ENCODE measurements around the gene ZNRF1.

ZNRF1 gene

DNA sequence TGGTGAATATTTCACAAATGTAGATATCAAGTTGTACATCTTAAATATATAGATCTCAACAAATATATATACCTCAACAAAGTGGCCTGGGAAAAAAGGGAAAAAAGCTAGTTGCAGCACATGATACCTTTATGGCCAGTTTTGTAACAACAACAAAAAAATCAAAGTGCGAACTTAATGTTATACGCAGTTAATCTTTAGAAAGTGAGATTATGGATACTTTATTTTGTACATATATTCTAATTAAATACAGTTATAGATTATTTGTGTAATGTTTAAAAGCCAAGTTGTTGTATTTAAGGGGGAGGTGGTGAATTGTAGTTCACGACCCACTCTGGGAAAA is 149.1 kb downstream of the ZNRF1 start:
- TF ChIP-seq, protein P1, sequence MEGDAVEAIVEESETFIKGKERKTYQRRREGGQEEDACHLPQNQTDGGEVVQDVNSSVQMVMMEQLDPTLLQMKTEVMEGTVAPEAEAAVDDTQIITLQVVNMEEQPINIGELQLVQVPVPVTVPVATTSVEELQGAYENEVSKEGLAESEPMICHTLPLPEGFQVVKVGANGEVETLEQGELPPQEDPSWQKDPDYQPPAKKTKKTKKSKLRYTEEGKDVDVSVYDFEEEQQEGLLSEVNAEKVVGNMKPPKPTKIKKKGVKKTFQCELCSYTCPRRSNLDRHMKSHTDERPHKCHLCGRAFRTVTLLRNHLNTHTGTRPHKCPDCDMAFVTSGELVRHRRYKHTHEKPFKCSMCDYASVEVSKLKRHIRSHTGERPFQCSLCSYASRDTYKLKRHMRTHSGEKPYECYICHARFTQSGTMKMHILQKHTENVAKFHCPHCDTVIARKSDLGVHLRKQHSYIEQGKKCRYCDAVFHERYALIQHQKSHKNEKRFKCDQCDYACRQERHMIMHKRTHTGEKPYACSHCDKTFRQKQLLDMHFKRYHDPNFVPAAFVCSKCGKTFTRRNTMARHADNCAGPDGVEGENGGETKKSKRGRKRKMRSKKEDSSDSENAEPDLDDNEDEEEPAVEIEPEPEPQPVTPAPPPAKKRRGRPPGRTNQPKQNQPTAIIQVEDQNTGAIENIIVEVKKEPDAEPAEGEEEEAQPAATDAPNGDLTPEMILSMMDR (IDR thresholded peaks at IDR 0.05) = no peak

DNA sequence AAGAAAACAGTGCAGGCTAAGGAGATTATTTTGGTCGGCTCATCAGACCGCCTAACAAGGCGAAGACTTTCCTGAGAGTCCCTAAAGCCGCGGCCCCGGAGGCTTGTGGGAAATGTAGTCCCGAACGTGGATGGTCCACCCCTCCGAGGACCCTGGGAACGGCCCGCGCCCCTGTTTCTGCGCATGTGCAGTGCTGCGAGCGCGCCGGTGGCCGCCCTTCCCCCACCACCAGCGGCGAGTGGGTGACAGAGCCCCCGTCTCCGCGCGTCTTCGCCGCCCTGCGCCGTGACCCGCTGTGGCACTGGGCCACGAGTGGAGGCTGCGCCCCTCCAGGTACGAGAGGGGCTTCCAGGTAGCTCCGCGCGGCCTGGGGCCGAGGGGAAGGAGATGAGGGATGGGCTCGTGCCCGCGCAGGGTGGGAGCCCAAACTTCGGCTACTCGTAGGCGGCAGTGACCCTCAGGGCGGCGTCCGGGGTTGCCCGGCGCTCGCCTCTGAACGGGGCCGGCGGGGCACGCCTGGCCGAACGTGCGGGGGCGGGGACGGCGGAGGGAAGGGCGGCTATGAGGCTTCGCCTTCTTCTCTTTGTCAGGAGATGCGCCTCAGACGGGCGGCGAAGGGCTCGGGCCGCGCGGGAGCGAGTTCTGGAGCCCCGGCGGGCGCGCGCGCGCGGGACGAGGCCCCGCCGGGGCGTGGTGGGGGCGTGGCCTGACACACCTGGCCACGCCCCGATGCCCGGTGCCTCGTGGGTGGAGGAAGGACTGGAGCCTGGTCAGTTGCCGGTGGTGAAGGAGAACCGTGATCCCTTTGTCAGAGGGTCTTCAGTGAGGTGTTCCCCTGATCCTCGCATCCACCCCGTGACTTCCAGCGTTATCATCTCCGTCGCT is 149.7 kb downstream of the ZNRF1 start, which contains the start of gene ZFP1:
Gene ZFP1 (plus strand): TSS at position 214 of the 885 bp plus-strand sequence. CDS start 4,428 bp downstream, outside the sequence.
- TF ChIP-seq, protein P1 (IDR thresholded peaks at IDR 0.05) = no peak

DNA sequence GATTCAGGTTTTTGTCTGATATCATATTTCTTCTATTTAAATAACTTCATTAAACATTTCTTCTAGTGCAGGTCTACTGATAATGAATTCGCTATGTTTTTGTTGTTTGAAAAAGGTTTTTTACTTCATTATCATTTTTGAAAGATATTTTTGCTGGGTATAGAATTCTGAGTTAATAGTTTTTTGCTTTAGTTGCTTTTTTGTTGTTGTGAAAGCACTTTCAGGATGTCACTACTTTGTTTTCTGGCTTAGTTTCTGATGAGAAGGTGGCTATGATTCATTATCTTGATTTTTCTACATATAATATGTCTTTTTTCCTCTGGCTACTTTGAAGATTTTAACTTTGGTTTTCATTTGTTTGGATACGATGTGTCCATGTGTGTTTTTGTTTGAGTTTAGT is 153.0 kb downstream of the ZNRF1 start:
- TF ChIP-seq, protein P1 (IDR thresholded peaks at IDR 0.05) = no peak

DNA sequence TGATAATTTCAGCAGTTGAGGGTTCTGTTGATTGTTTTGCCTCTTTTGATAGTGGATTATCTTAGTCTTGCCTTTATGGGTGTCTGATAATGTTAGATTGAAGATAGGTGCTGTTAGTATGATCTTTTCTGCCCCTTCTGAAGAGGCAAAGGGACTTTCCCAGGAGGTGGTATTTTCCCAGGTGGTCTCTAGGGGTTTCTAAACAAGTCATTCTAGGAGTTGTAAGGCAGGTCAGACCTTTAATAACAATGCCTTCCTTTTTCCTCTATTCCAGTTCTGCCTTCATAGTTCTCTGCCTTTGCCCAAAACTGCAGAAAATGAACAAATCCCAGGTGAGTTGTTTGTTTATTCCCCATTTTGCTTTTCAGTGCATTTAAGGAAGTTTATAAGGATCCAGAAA is 153.8 kb downstream of the ZNRF1 start:
- TF ChIP-seq, protein P1 (IDR thresholded peaks at IDR 0.05) = no peak

DNA sequence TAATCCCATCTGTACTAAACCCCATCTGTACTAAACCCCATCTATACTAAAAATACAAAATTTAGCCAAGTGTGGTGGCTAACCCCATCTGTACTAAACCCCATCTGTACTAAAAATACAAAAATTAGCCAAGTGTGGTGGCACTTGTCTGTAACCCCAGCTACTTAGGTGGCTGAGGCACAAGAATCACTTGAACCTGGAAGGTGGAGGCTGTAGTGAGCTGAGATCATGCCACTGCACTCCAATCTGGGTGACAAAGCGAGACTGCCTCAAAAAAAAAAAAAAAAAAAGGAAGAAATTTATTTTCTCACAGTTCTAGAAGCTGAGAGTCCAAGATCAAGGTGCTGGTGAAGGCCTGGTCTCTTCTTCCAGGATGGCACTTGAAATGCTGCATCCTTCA is 161.6 kb downstream of the ZNRF1 start:
- TF ChIP-seq, protein P1 (IDR thresholded peaks at IDR 0.05) = no peak

All from LNCAP (cell line).